B cell (primary cell): Measurements from ENCODE around the gene JAG2.

Source experiments
- EZH2 ChIP-seq: IDR thresholded peaks from 2 replicates; pipeline ENCODE4 v1.6.1; 2012; ENCODE audit warnings: borderline replicate concordance, low read depth, mild to moderate bottlenecking, moderate library complexity, low read length; ENCODE audit not compliant: insufficient read depth, poor library complexity, severe bottlenecking
- TF ChIP-seq, protein P1 (sequence below): fragments of 200-600 bp; IDR thresholded peaks from one replicate; pipeline ENCODE4 v1.8.0; 2022; ENCODE audit warnings: antibody characterized with exemption, mild to moderate bottlenecking

- TF ChIP-seq, protein P1, sequence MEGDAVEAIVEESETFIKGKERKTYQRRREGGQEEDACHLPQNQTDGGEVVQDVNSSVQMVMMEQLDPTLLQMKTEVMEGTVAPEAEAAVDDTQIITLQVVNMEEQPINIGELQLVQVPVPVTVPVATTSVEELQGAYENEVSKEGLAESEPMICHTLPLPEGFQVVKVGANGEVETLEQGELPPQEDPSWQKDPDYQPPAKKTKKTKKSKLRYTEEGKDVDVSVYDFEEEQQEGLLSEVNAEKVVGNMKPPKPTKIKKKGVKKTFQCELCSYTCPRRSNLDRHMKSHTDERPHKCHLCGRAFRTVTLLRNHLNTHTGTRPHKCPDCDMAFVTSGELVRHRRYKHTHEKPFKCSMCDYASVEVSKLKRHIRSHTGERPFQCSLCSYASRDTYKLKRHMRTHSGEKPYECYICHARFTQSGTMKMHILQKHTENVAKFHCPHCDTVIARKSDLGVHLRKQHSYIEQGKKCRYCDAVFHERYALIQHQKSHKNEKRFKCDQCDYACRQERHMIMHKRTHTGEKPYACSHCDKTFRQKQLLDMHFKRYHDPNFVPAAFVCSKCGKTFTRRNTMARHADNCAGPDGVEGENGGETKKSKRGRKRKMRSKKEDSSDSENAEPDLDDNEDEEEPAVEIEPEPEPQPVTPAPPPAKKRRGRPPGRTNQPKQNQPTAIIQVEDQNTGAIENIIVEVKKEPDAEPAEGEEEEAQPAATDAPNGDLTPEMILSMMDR, result no peak
- no peak for TF ChIP-seq EZH2
Observed at GRCh38 chr14:105124823-105125222, 43.8 kb downstream of the JAG2 start.
